Dermis microvascular lymphatic vessel endothelial cell (primary cell): ENCODE results near the gene HDAC7. TPM values are rescaled to one million over a fixed set of nuclear protein-coding genes. Genes with fewer than 3 reads are reported as not detected.
"Not testable (repeated sequence)": the region's sequence is repeated elsewhere in the genome, so short reads cannot be mapped to it uniquely, and the experiment has no call there.

ENCODE experiments used
- DNase-seq, 2 donors: peaks; one replicate each; pipeline versions ENCODE4 v3.0.0 to v3.0.0-alpha.2; 2010; ENCODE audit warnings: low read depth in 2 of 2
- total RNA-seq: library from RNA; depleted of rRNA; stranded (reverse); fragments of >200 nt; gene quantifications from 2 replicates; pipeline ENCODE4 v1.2.1, GENCODE V29; 2014

The HDAC7 gene
- total RNA-seq, 1 donor from 2014 or later, result 28.8 TPM

DNA sequence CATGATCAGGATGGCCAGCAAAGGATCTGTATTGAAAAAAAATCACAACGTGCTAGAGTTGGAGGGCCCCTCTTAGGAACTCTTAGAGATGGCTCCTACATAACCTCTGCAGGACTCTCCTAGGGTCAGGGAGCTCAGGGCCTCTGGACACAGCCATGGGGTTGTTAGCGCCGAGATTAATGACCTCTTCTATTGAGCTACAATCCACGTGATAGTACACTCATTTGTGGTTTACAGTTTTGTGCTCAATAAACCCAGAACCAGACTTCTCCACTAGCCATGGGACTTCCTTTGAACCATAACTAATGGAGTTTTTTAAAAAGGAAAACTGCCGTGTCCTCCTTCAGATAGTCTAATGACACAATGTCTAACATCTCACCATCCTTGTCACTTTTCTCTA, 29.6 kb upstream of the HDAC7 start:
- no peak for DNase-seq

DNA sequence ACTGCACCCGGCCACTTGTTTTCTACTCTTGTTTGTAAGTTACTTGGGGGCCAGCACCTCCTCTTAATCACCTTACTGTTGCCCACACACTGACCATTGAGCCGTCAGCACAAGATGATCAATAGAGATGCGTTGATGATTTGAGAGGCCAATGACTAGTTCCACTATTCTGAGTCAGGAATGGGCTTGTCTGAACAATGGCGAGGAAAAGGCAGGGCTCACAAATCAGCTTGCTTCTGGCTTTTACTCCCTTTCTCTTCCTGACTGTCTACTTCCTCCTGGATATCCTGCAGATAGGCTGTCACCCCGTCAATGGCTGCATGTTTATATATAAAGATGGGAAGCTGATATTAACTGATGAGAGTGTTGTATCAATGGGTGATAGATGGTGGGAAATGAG, 29.1 kb upstream of the HDAC7 start:
- no peak for DNase-seq

DNA sequence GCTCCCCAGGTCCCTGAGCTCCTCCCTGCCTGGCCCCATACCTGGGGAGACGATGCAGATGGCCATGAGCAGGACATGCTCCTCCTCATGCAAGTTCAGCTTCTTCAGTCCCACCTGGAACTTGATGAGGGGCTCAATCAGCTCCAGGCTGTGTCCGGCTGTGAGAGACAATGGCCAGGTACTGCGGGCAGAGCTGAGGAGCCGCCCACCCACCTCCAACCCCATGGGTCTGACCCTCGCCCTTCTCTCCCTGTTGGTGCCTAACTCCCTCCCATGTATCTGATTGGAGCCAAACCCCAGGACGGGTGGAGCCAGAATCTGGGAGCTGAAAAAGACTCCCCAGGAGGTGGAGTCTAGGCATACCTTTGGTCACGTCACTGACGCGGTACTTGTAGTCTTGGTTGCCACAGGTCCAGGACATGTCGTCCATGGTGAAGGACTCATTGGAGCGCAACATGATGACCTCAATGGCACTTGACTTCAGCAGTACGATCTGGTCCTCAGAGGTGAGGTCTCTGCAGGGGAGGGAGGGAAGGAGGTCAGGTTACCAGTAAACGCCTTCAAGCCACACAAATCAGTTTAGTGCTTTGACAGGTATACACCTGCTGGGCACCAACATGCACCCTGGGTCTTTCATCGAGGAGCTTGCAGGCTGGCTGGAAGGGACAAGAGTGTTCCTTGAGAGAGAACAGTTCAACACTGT, 26.7 kb upstream of the HDAC7 start:
- DNase-seq, result no peak

DNA sequence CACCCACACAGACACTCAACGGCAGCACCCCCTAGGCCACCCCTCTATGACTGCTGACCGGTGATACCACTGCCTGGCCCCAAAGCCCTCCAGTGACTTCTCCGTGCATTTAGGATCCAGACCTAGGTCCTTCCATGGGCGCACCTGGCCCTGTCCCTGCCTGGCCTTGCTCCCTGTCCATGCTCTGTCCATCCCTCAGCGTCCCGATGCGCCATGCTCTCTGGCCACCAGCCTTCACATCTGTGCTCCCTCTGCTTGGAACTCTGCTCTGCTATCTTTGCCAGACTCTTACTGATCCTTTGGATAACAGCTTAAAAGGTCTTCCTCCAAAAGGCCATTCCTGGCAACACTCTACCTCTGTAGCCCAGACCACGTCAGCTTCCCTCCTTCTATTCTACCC, 25.4 kb upstream of the HDAC7 start:
- DNase-seq, result no peak

DNA sequence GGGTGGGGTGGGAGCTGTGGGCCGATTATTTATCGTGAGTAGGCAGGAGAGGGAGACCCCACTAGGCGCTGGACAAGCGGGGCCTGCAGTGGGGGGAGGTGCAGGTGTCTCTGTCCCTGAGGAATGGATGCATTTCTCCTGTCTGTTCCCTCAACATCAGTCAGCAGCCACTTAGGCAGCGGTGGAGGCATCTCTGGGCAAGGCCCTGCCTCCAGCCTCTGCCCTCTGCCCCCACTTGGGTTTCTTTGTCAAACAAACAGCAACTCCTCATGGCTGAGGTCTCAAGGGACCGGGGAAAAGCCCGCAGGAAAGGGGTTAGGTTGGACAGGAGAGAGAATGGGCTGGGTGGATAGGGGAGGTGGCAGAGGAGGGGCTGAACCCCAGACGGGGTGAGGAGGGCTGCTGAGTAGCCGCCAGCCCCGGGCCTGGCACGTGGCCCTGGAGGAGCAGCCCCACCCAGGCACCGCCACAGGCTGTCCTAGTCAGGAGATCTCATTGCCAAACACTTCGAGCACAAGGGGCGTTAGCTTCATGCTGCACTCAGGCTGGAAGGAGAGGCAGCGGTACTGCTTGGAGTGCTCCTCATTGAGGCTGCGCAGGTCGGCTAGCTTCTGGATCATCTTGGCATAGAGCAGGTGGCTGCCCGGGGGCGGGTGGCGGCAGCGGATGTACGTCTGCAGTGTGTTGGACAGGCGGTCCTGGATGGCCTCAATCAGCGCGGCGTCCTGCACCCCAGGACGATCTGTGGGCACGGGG, 24.7 kb upstream of the HDAC7 start:
- no peak for DNase-seq

DNA sequence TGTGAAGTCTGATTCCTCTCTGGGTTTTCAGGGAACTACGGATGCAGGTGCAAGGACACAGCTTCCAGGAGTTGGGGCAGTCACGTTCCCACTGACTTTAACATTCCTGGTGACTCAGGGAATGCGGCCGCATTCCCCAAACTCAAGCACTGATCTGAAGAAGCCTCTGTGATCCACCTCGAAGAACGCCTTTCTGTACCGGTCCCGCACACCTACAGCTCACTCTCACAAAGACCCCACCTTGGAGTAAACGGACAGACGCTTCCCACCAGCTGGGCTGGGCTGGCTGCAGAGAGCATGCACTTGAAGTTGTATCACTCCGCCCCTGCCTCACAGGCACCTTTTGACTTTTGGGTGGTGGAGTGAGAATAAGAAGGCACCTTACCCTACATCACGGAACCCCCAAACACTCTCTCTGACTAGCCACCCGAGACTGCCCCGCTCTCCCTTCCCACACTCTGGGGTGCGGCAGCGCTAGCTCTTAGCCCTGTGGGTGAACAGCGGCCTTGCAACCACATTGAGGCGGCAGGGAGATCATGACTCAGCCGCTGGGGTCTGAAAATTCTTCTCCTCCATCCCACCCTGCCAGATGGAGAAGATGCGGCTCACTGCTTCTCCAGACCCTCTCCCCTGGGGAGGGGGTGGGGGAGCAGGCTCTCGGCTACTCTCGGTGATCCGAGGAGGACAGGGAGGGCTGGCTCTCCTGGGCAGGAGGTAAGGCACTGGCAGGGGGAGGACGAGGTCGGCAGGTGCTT, 23.7 kb upstream of the HDAC7 start:
- no peak for DNase-seq

DNA sequence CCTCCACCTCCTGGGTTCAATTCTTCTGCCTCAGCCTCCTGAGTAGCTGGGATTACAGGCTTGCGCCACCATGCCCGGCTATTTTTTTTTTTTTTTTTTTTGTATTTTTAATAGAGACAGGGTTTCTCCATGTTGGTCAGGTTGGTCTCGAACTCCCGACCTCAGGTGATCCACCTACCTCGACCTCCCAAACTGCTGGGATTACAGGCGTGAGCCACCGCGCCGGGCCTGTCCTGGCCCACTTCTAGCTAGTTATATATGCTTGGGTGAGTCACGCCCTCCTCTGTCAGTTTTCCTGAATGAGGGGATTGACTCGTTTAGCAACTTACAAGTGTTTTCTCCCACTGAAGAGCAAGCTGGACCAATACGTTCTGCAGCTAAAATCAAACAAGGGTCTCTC, 22.8 kb upstream of the HDAC7 start:
- DNase-seq, result not testable (repeated sequence)

DNA sequence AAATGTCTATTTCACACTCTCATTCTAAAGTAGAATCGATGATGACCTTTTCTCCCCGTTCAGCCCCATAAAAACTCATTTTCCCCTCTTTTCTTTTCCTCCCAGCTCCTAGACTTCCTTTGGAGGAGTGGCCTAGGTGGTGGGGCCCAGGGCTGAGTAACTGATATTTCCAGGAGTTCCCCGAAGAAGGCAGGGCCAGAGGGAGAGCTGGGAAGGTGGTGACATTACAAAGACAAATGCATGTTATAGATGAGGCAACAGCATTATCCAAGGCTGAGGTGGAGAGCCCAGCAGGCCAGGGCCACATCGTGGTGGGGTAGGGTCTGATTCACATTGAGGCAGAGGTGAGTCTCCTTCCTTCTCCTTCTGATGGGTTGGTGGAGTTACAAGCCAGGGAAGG, 22.2 kb upstream of the HDAC7 start:
- no peak for DNase-seq

DNA sequence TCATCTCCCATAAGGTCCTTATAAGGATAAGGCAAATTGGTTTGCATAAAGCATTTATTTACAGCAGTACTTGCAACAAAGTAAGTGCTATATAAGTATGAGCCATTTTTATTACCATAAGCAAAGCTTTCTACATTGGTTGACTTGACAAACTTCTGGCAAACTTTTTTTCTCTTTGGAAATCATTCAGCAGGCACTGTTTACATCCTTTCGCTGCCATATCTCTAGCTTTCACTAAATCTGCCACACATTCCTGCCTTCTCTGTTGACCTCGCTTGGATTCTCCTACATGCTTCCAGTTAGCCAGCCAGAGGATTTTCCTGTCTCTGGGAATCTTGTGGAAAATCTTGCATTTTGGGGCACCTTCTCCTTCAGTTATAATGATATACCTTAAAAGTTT, 21.8 kb upstream of the HDAC7 start:
- DNase-seq, result no peak

DNA sequence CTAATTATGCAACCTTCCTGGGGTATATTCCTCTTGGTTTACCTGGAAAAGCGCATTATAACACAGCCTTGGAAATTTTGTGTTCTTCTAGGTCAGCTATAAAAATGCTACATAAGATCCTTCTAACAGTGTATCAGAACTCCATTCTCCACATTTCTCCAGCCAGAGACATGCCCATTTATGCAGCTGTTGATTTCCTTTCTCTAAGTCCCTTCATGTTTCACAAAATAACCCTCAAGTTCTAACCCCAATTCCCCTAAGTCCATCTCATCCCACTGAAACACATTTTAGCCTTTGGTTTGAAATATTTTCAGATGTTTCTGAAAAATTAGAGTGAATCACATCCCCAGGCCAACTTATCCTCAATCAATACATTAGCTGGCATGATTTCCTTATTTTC, 20.9 kb upstream of the HDAC7 start:
- DNase-seq, result no peak

DNA sequence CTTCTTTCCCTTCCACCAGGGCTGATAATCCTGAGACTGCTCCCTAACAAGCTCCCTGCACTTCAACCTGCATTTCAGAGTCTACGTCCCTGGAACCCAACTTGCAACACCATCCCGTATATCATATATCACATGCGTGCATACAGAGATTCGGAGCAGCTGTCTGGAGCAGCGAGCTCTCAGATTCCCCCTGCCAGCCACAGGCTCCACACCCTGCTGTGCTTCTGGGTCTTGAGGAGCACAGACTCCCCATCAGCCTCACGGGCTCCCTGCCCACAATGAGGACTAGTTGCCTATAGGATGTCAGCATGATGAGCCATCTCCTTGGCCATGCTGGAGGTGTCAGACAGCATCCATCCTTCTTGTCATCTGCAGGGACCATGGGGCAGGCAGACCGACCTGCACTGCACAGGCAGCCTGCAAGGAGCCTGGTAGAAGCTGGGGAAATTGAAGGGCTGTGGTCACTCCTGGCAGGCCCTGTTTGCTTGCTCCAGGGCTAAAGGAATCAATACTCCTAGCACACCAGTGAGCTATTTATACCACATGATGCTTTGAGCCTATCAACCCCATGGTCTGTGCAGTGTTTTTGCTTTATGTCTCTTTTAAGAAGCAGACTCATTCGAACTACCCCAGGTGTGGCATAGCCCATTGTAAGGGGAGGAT, 19.6 kb upstream of the HDAC7 start:
- no peak for DNase-seq

DNA sequence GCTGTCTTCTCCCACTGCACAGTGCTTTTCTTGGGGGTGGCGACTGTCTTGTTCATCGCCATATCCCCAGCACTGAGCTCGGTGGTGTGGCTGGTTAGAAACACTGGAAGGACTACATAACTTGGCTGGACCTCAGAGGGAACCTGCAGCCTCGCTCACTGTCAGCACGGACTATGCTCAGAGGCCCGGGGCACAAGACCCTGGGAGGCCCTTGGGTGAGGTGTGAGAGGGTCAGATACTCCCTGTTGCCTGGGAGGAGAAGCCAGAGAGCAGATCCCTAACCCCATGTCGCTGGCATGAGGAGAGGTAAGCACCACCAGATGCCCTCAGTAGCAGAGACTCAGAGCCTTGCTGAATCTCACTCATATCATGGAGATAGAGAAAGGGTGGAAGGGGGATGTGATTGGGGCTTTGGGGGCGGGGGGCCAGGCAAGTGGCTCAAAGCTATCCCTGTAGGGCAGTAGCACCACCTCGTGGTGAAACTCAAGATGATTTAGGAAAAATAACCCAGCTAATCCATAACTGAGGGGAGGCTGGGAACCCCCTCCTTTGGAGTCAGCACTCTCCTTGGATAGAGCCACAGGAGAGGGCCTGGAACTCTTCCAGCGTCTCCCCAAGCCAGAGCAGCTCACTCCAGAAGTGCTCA, 18.7 kb upstream of the HDAC7 start:
- peak in 1 of 2 donors; percentile 61 for DNase-seq

DNA sequence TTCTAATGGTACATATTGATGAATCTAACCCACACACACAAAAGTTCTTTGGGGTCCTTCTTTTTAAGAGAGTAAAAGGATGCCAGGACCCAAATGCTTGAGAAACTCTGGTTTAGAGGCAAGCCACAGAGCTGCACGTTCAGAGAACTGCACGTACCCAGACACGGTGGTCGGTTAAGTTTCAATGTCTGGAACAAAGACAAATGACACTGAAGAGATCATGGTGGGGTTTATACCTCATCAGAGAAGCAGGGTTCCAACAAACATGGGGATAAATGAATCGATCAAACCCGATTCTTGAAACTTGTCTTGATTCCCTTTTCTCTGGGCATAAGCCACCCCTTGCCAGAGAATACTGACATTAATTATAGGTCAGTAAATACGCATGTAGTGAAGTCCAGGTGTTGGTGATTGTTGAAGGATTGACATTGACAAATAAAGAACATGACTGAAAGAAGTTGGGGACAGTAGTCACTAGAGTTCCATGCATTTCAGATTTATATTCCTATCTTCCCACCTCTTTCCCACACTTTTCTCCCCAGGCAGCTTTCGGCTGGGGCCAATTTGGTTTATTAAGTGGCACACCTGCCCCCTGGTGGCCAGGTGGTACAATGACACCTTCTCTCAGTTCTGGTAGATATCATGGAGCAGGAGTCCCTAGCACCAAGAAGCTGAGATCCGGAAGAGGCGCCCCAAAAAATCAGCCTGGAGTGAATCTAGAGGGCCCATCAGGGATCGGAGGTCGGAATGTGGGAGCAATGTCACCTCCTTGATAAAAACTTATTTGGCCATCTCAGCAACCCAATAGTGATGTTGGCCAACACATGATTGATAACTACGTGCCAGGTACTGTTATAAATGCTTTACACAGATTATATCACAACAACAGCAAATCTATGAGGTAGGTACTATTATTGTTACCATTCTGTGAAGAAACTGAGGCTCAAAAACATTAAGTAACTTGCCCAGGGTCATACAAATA, 17.8 kb upstream of the HDAC7 start:
- DNase-seq, result peak; percentile 57 to 82

DNA sequence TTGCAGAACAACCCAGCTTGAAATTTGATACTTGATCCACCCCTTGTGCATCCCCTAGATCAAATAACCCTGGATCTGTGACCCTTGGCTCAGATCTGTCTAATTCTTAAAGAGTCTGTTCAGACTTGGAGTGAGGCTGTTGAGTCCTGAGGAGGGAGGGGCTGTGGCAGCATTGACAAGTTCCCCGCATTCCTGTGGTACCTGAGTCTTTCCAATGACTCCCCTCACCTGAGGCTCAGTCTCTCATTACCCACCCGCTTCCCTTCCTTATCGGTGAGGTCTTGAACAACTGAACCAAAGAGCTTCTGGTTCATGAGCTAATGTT, 16.1 kb upstream of the HDAC7 start:
- DNase-seq, result no peak

DNA sequence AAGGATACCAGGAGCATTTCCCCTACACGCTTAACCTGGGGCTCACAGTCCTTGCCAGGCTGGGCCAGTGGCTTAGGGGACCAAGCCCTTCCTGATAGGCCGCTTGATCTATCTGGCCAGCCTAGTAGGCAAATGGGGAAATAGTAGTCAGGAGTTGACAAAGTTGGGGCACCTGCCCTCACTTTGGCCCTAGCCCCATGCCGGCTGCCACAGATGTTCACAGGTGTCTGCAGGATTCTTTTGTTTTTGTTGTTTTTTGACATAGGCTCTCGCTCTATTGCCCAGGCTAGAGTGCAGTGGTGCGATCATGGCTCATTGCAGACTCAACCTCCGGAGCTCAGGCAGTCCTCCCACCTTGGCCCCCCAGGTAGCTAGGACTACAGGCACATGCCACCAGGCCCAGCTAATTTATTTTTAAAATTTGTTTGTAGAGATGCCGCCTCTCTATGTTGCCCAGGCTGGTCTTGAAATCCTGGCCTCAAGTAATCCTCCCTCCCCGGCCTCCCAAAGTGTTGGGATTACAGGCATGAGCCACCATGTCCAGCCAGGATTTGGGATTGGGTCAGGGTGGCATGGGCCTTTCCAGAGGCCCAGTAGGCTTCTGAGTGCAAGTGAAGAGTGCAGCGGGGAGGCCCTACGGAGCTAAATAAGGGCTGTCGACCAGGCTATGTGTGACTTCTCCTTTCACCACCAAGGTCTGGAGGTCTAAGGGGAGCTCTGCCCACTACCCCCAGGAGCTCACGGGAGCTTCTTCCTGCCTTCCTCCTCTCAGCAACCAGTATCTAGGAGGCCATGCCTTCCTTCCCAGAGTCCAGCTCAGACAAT, 15.5 kb upstream of the HDAC7 start:
- no peak for DNase-seq

DNA sequence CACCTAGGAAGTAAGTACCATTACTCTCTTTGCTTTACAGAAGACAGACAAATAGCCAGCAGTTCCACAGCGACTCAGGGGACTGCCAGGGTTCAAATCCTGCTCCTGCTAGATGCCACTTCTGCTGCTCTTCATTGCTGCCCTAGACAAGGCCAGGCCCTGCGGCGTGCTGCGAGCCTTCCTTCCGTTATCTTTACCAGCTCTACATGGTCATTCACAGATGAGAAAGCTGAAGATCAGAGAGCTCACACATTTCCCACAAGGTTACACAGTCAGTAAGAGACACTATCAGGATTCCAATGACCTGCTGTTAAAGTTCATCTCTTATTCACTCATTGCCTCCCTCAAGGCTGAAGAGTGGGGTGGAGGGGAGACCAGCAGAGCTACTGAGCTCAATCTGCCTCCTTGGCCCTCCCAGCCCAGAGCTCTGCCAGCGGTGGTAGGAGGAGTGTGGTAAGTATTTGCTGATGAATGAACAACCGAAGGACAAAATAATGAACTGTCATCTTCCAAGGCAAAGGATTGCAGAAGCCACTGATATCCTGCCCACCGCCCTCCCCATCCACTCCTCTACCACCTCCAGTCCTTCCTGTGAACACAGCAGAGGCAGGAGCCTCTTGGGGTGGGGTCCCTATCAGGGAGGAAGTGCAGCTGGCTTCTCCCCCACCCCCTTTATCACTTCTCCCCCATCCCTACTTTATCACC, 14.6 kb upstream of the HDAC7 start:
- no peak for DNase-seq

DNA sequence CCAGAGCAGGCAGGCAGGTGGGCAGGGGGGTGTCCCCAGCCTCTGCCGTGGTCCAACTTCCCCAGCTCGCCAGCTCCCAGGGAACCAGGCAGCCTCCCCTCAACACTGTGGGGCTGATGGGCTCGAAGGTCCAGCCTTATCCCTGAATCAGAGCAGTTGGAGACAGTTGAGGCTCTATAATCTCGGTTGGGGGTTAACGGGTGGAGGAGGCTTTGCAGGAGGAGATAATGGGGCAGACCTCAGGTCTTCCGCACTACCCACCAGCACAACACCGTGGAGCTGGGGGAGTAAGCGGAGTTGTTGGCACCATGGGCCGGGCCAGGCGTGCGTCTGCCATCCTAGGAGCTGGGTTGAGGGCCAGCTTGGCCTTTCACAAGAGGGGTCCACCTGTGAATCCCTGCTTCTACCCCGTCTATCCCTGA, 13.9 kb upstream of the HDAC7 start:
- DNase-seq, result no peak

DNA sequence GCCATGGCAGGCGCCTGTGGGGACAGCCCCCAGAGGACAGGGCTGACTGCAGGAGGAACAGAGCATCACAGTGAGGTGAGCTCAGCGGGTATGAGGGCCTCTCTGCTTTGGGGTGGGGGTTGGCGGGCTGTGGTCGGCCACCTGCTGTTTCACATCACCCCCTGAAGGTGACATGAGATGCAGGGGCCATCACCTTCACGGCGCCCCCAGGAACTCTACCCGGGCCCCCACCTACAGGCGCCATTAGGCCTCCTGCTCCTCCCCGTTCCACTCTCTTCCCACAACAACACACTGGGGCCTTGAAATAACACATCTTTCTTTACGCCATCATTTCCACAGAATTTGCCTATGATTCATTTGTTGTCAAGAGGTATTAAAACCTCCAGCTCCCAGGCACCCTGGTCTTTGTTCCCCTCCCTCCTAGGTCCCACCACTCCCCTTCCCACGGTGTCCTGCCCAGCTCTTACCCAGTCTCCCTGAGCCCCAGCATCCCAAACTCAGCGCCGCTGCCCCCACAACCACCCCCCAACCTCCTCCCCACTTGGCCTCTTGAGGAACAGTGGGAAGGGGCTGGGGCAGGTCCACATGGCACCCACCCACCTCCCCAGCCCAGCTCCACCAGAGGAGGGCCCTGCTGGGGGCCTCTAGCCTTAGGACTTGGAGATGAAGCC, 12.7 kb upstream of the HDAC7 start:
- DNase-seq, result no peak
